Umbilical cord (tissue), 2 donors: ENCODE results near the gene PLPPR4. TPM values are rescaled to one million over a fixed set of nuclear protein-coding genes. Genes with fewer than 3 reads are reported as not detected.
"Not testable (repeated sequence)": the region's sequence is repeated elsewhere in the genome, so short reads cannot be mapped to it uniquely, and the experiment has no call there.

Source experiments
- DNase-seq: peaks from one replicate; pipeline ENCODE4 v3.0.0-alpha.2; 2015; ENCODE audit warnings: low spot score
- total RNA-seq: library from RNA; depleted of rRNA; stranded (reverse); fragments of >200 nt; gene quantifications from one replicate; pipeline ENCODE4 v1.2.3, GENCODE V29; 2014; ENCODE audit warnings: low replicate concordance; ENCODE audit not compliant: insufficient read depth

PLPPR4 gene, protein sequence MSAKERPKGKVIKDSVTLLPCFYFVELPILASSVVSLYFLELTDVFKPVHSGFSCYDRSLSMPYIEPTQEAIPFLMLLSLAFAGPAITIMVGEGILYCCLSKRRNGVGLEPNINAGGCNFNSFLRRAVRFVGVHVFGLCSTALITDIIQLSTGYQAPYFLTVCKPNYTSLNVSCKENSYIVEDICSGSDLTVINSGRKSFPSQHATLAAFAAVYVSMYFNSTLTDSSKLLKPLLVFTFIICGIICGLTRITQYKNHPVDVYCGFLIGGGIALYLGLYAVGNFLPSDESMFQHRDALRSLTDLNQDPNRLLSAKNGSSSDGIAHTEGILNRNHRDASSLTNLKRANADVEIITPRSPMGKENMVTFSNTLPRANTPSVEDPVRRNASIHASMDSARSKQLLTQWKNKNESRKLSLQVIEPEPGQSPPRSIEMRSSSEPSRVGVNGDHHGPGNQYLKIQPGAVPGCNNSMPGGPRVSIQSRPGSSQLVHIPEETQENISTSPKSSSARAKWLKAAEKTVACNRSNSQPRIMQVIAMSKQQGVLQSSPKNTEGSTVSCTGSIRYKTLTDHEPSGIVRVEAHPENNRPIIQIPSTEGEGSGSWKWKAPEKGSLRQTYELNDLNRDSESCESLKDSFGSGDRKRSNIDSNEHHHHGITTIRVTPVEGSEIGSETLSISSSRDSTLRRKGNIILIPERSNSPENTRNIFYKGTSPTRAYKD
- total RNA-seq = 9.9 TPM

DNA sequence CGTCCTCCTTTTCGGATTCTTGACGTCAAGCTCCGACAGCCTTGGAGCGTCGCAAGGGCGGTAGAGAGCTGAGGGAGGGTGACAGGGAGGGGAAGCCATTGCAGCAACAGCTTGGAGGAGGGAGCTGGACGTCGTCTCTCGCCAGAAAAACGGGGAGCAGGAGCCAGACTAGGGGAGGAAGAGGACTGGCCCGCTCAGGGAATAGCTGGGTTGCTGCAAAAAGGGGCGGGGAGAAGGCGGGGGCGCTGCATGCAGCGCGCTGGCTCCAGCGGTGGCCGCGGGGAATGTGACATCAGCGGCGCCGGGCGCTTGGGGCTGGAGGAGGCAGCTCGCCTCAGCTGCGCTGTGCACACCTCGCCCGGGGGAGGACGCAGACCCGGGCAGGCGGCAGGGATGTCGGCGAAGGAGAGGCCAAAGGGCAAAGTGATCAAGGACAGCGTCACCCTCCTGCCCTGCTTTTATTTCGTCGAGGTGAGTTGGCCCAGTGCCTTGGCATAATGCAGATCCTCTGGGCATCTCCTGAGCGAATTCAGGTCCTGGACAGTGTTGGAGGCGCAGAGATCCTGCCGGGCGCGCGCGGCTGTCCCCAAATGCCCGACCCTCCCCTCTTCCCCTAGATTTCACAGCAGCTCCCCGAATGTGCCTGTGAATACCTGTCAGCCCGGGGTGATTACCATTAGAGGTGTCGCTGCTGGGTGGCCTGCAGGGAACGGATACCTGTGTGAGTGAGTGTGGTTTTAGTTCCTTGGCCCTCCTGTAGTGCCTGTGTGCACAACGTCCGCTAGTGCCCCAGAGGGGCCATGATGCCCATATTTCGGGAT, at the start of gene PLPPR4:
PLPPR4 (plus strand) TSS at position 292 of the 821 bp plus-strand sequence; CDS start at position 394, 102 bp downstream.
- peak; percentile 64 for DNase-seq

DNA sequence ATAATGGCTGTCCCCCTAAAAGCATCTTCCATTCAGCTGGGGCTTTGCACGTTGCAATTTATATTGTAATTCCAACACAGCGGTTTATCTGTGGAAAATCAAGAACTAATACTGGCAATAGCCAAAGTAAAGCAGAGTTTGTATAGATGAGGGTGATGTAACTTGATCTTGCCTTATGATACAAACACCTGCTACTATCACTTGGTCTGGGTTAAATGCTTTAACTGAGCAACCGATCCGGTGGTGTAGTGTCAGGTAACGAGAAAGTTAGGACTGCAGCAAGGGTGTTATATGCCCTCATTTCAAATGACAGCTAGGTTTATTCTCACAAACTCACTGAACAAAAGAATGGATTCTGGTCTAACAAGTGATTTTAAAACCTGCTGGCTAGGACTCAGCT, 47.3 kb upstream of the PLPPR4 start:
- no peak for DNase-seq

DNA sequence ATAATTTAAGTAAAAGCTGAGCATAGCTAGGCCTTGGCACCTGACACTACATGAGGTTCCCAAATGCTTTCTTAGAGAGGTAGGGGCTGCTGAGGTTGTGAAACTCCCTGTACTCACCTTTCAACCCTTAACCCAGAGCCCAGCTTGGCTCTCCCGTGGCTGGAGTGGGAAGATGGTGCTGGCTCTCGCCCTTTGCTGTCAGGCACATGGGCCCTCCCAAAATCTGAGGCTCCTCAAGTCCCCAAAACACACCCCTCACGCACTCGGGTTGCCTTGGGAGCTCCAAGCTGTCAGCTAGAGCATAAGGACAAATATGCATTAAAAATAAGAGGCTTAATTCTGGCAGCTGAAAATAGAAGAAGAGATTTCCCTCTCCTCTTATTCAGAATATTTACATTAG, 46.7 kb upstream of the PLPPR4 start:
- no peak for DNase-seq

DNA sequence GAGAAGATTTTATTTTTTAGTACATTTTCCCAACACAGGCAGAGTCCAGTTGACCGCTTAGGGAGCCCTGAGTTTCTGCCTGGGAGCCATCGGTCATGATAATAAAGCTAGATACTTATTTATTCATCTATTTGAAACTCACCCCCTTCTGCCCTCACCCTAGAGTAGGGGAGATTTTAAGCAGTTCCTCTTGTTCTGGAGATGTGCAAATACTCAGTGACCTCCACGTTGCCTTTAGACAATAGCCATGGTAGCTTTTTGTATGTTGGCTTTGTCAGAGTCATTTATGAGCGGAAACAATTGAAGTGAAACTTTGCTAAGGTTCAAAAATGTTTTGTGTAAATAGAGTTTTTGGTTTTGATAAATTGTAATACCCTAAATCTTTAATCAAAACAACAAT, 45.7 kb upstream of the PLPPR4 start:
- DNase-seq = no peak

DNA sequence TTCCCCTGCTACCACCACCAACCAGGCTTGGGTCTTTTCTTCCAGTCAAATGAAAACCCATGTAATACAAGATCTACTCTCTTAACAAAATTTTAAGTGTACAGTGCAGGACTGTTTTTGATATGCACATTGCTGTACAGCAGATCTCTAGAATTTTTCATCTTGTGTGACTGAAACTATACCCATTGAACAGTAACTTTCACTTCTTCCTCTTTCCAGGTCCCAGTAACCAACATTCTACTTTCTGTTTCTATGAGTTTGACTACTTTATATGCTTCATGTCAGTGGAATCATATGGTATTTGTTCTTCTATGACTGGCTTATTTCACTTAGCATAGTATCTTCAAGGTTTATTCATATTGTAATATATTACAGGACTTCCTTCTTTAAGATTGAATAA, 45.3 kb upstream of the PLPPR4 start:
- DNase-seq = no peak

DNA sequence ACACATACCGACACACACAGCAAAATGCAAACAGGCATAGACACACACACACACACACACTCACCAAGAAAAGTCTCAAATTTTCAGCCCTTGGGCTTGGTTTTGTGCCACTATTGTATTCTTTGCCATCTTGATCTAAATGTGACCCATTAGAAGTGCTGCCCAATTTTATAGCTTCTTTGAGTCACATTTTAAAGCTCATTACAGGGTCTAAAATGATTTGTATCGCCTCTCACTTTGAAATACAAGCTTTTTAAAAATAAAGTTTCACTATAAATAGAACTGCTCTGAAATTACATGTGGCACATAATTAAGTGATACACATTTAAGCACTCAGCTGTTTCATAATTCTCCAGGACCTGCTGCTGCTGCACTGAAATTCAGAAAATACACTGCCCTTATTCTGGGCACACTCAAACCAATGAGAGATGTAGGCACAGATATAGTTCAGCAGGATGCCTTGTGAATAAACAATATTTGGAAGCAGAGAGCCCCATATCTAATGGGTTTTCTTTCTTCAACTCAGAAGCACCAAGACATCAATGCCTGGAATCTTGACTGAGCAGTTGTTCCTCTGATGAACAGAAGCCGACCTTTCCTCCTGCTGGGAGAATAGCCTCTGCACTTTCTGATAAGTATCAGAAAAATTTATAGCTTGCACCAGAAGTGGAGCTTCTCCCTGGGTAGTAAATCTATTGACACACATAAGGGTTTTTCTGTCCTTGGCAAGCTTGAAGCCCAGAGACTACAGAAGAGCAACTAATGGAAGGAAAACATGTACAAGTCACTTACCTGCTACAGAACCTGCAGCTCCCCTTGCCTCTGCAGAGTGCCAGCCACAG, 37.0 kb upstream of the PLPPR4 start:
- DNase-seq = peak; percentile 6

DNA sequence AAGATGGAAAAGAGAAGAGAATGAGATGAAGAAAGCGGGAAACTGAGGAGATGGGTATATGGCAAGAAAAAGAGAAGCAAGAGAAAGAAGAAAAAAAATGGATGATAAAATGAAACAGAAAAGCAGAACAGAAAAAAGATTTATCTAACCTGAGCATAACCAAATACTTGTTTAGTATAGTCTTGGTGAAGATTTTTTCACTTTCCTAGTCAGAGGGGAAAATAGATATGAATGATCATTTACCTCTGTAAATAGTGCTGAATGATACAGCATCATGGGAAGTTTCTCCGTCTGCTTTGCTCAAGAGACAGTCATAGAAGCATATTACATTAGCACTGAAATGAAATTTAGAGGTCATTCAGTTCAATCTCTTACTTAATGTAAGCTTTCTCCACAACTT, 36.1 kb upstream of the PLPPR4 start:
- DNase-seq = no peak

DNA sequence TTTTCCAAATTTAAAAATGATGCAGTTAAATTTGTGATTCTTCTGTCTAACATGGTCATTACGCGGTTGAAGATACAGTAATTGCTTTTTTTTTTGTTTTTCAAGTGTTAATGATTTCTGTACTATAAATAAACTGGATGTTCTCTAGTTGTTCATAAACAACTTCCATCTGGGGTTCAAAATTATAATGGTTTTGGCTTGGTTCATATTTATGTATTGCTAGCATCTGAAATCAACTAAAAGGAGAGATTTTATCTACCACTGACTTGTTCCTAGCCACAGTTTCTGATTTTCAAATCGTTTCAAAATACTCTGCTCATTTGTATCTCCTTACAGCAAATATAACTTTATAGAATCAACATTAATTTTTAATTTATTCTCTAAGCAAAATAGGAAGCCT, 35.2 kb upstream of the PLPPR4 start:
- DNase-seq = no peak

DNA sequence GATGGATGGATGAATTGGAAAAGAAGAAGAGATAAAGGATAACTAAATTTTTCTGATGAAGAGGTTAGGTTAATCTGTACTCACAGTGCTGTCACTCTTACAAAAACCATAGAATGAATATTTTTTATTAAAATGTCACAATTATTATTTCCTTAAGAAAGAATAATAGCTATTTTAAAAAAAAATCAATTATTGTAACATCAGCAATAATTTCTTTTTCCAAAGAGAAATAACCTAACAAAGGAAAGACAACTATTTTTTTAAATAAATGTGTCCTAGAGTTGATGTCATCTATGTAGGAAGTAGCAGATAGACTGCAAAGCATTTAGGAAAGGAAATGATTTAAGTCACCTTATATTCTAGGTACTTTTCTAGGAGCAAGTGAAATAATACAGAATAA, 33.6 kb upstream of the PLPPR4 start:
- DNase-seq = no peak

DNA sequence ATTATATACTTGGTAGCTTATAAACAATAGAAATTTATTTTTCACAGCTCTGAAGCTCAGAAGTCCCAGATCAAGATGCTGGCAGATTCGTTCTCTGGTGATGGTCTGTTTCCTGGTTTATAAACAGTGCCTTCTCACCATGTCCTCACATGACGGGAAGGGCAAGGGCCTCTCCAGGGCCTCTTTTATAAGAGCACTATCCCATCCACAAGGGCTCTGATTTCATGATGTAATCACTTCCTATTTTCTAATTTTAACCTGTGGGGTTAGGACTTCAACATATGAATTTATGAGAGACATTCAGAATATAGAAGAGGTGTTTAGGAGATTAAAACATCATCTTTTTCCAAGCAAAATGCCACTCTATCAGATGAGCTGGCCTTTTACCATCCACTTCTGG, 32.1 kb upstream of the PLPPR4 start:
- no peak for DNase-seq

DNA sequence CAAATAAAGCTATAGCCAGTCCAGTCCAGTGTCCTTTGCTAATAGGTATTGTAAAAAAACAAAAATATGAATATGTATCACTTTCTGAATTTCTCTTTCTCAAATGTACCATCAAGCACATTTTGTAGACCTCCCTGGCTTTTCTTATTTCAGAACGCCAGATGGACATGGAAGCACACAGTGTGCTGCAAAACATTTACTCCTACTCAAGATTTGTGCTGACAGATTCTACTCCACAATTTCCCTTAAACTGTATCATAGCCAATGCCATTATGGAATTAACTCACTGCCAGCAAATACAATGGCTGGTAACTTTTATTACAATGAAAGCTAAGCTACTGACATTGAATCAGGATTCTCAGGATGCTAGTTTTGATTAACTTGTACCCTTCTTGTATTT, 30.8 kb upstream of the PLPPR4 start:
- no peak for DNase-seq

DNA sequence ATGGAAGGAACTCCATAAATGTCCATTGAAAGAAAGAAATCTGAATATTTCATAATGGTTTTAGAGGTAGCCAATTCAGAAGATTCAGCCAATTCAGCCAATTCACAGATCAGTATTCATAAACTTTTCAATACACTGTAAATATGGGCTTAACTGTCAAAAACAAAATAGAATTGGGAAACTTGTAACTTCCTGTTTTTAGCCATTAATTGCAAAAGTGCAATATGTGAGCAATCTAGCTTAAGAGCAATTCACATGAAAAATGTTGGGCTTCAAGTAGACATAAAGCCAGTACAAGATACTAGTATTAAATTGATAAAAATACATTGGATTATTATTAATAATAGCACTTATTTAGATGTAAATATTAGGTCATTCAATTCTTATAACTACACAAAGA, 27.5 kb upstream of the PLPPR4 start:
- DNase-seq = no peak

DNA sequence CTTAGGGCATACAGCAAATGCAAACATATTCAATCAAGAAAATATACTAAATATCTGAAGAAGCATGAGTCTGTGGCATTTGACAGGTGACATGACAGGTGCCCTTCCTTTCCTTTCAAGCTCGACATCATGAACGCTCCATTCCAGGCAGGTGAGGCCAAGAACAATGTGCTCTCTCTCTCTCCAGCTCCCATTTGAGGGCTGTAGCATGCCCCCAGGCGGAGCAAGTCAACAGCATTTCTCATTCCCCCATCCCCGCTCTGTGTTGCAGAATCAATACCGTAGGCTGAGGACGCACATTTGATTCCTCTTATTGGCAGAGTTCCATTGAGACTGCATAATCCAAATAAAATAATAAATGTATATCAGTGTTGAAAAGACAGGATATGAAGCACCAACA, 24.6 kb upstream of the PLPPR4 start:
- no peak for DNase-seq

DNA sequence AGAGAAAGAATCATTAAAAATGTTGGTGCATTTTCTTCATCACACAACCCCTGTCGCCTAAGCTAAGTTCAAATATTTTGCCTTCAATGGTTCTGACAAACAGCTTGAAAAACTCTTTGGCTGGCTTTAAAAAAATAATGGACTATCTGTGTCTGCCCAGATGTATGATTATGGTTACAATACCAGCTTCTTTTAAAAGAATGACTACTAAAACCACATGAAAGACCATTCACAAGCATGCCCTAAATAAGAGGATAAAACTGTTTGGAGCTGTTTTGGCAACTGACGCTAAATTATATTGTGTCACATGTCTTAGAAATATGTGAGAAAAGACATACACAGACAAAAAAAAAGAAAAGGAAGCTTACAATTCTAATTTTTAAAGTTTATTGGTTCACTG, 23.7 kb upstream of the PLPPR4 start:
- peak; percentile 36 for DNase-seq

DNA sequence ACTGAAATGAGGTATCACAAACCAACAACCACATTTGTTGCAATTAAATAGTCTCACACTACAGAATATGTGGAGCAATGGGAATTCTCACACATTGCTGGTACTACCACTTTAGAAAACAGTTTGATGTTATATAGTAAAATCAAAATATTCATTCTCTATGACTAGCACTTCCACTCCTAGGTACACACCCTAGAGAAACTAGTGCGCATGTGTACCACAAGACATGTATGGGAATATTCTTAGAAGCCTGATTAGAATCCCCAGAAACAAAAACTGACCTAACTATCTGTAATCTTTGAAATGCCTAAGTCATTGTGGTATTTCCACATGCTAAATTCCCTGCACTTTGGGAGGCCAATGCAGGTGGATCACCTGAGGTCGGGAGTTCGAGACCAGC, 18.1 kb upstream of the PLPPR4 start:
- DNase-seq = no peak

DNA sequence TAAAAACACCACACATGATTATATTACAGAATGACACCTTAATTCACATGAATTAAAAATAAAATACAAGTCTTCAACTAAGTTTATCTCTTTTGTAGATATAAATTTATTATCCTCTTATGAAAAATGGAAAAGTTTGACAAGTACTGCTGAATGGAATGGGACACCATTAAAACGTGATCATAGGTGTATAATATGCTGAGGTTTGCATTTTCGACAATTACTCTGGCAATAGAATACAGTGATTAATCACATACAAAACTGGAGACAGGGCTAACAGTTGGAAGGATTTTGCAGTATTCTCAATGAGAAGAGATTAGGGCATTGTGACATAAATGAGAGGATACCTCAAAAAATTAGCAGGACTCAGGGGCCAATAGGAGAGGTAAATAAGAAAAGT, 17.1 kb upstream of the PLPPR4 start:
- DNase-seq = no peak

DNA sequence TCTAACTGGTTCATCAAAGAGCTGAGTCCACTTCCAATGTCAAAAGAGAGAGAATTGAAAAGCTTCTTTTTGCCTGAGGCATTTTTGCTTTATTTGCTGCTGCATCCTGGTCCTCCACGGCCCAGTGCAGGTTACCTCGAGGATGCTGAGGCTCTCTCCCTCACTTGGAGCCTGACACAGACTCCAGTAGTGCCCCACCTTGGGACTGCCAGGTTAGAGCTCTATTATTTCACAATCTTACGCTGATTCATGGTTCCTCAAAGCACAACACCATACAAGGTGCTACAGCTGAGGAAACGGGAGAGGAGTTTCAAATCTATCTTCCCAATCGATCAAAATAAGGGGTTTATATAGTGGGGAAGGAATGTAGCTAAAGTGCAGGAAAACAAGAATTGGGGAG, 13.6 kb upstream of the PLPPR4 start:
- no peak for DNase-seq

DNA sequence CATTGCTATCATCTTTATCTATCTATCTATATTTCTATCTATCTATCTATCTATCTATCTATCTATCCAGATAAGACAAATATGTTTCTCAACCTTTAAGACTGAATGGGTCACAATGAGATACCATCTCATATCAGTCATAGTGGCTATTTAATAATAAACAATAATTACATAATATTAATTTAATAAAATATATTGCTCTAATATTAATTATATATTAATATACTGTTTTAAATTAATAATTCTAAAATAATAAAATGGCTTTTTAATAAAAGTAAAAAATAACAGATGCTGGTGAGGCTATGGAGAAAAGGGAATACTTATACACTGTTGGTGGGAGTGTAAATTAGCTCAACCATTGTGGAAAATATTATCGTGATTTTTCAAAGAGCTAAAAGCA, 13.0 kb upstream of the PLPPR4 start:
- DNase-seq = no peak

DNA sequence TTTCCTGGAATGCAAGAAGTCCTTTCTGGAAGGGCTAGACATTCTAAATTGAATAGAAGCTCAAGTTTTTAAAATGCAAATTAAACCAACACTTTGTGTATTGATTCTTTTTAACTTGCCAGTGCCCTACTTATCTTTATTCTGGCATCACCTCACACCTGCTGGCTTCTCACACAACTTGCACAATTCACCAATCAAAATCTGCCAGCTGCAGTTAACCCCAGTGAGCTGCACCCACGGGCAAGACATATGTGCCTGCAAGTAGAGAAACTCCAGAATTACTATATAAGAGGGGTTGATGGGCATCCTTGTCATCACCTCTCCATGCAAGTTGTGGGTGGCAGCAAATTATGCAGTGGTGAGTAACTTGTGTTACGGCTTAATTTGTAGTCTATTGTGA, 11.7 kb upstream of the PLPPR4 start:
- no peak for DNase-seq

DNA sequence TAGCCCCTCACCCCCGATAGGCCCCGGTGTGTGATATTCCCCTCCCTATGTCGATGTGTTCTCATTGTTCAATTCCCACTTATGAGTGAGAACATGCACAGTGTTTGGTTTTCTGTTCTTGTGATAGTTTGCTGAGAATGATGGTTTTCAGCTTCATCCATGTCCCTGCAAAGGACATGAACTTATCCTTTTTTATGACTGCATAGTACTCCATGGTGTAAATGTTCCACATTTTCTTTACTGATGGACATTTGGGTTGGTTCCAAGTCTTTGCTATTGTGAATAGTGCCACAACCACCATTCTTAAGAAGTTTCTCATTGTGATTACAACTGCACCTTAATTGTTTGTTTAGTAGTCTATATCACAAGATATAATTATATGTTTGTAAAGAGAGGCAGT, 3.9 kb upstream of the PLPPR4 start:
- DNase-seq = not testable (repeated sequence)

DNA sequence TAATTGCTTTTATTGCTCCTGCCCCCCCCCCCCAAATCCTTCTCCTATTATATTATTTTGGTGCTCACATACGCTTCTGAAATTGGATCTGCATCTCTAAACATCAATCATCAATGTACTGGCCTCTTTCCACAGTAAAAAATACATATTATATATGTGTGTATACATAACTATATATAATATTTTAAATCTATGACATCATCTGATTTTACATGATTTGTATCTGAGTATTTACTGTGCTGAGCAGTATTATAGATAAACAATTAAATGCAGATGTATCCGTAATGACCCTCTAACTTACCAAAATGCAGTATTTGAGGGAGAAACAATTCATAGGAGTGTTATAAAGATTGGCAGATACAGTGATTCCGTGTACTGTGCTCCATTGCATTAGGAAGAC, 832 bp downstream of the PLPPR4 start:
- no peak for DNase-seq
